ENCODE measurements around the gene BEND3.

The BEND3 gene

DNA sequence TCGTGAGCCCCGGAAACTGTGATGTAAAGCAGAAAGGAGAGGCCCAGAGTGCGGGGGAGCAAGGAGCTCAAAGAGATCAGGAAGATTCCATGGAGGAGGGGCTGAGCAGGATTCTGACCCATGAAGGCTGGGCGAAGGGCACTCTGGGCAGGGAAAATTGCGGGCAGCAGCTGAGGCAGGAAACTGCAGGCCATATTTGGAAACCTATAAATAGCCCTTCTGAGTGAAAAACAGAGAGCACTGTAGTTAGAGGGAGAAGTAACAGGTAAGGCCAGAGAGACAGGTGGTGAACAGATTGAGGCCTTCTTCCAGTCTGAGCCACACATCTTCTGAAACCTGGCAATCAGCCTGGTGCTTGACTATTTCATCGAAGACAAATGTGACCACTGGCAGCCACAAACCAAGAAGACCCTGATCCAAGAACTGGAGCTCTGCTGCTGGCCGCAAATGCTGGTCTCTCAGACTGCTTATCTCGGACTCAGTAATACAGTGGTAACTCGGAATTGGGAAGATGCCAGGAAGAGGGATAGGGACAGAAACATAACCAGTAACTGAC is 14.1 kb upstream of the BEND3 start:
- TF ChIP-seq, protein P1, sequence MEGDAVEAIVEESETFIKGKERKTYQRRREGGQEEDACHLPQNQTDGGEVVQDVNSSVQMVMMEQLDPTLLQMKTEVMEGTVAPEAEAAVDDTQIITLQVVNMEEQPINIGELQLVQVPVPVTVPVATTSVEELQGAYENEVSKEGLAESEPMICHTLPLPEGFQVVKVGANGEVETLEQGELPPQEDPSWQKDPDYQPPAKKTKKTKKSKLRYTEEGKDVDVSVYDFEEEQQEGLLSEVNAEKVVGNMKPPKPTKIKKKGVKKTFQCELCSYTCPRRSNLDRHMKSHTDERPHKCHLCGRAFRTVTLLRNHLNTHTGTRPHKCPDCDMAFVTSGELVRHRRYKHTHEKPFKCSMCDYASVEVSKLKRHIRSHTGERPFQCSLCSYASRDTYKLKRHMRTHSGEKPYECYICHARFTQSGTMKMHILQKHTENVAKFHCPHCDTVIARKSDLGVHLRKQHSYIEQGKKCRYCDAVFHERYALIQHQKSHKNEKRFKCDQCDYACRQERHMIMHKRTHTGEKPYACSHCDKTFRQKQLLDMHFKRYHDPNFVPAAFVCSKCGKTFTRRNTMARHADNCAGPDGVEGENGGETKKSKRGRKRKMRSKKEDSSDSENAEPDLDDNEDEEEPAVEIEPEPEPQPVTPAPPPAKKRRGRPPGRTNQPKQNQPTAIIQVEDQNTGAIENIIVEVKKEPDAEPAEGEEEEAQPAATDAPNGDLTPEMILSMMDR (IDR thresholded peaks at IDR 0.05; ENCODE audit: low read depth, low read length, missing control alignments): no peak
- no peak overlapping the region for H3K4me3 ChIP-seq (ENCODE audit: low read depth, low read length)
- no peak for DNase-seq (ENCODE audit: low read depth)
- in situ Hi-C loops (cut with HindIII; ENCODE audit: low sequenced_read_pairs): no loop called here

- no peak for DNase-seq (ENCODE audit: low read depth)
- H3K4me3 ChIP-seq (ENCODE audit: low read depth, low read length): no peak overlapping the region
- in situ Hi-C loops (cut with HindIII; ENCODE audit: low sequenced_read_pairs): no loop called here
- TF ChIP-seq, protein P1 (IDR thresholded peaks at IDR 0.05; ENCODE audit: low read depth, low read length, missing control alignments): no peak
Measured at GRCh38 chr6:107128577-107128976, 13.3 kb upstream of the BEND3 start.

- TF ChIP-seq, protein P1 (IDR thresholded peaks at IDR 0.05; ENCODE audit: low read depth, low read length, missing control alignments): no peak
- no peak overlapping the region for H3K4me3 ChIP-seq (ENCODE audit: low read depth, low read length)
- DNase-seq (ENCODE audit: low read depth): no peak
- in situ Hi-C loops (cut with HindIII; ENCODE audit: low sequenced_read_pairs): no loop called here
Measured at GRCh38 chr6:107128175-107128574, 12.9 kb upstream of the BEND3 start.

GRCh38 chr6:107125771-107126170 is 10.5 kb upstream of the BEND3 start:
- in situ Hi-C loops (cut with HindIII; ENCODE audit: low sequenced_read_pairs): no loop called here
- TF ChIP-seq, protein P1 (IDR thresholded peaks at IDR 0.05; ENCODE audit: low read depth, low read length, missing control alignments): no peak
- no peak for DNase-seq (ENCODE audit: low read depth)
- H3K4me3 ChIP-seq (ENCODE audit: low read depth, low read length): no peak overlapping the region

DNA sequence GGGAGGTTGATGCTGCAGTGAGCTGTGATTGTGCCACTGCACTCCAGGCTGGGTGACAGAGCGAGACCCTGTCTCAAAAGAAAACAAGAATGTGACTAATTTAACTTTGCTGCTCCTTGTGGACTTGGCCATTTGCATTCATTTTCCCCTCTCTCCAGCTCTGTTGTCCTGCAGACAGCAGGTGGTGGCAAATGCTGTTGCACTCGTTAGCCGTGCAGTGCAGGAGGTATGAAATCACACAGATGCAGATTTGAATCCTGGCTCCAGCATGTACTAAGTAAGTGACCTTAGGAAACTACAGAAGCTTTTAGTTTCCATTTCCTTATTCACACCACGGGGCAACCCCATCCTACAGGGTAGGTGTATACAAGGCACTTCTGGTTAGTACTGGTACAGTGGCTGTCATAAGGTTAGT is 9.6 kb upstream of the BEND3 start:
- in situ Hi-C loops (cut with HindIII; ENCODE audit: low sequenced_read_pairs): no loop called here

GRCh38 chr6:107123501-107123900 is 8.2 kb upstream of the BEND3 start:
- DNase-seq (ENCODE audit: low read depth): no peak
- TF ChIP-seq, protein P1 (IDR thresholded peaks at IDR 0.05; ENCODE audit: low read depth, low read length, missing control alignments): no peak
- in situ Hi-C loops (cut with HindIII; ENCODE audit: low sequenced_read_pairs): no loop called here
- H3K4me3 ChIP-seq (ENCODE audit: low read depth, low read length): no peak overlapping the region

More for the DNA sequence above, 9.6 kb upstream of the BEND3 start:
- TF ChIP-seq, protein P1 (IDR thresholded peaks at IDR 0.05; ENCODE audit: low read depth, low read length, missing control alignments): no peak
- DNase-seq (ENCODE audit: low read depth): no peak
- H3K4me3 ChIP-seq (ENCODE audit: low read depth, low read length): no peak overlapping the region
